Measurements from ENCODE around the gene GRID1.

GRCh38 chr10:86191686-86192085 lies 174.9 kb downstream of the GRID1 start:
- TF ChIP-seq CTCF (IDR thresholded peaks at IDR 0.05) (no peak), POLR2A (IDR thresholded peaks at IDR 0.05) (no peak)

All from esophagus squamous epithelium (tissue), 4 donors.